K562 (cell line): ENCODE data around the gene NMBR. TPM values are rescaled to one million over a fixed set of nuclear protein-coding genes. Genes with fewer than 3 reads are reported as not detected.

Experiments
- ATF4 ChIP-seq: fragments of 450-650 bp; formaldehyde crosslinking; IDR thresholded peaks from 2 replicates; pipeline ENCODE4 v1.4.0; 2022; ENCODE audit warnings: mild to moderate bottlenecking, moderate library complexity
- CEBPB ChIP-seq: fragments of 450-650 bp; IDR thresholded peaks from 2 replicates; pipeline ENCODE4 v1.6.1; 2016; ENCODE audit warnings: missing genetic modification characterization, missing compliant biosample characterization
- GATAD2A ChIP-seq: fragments of 450-650 bp; IDR thresholded peaks from 2 replicates; pipeline ENCODE4 v1.6.1; 2017
- GATAD2B ChIP-seq: fragments of 450-650 bp; IDR thresholded peaks from 2 replicates; pipeline ENCODE4 v1.6.1; 2017; ENCODE audit warnings: mild to moderate bottlenecking, borderline replicate concordance
- GTF2E2 ChIP-seq: fragments of 200-800 bp; sonication (Bioruptor generic); IDR thresholded peaks from 2 replicates; pipeline ENCODE4 v1.6.1; 2016; ENCODE audit warnings: missing genetic modification characterization, missing compliant biosample characterization
- HDAC1 ChIP-seq, 2 experiments: fragments of 450-650 bp; IDR thresholded peaks; 2 replicates each; pipeline ENCODE4 v1.6.1; 2016 to 2017; ENCODE audit warnings: inconsistent platforms in 1 of 2, mild to moderate bottlenecking in 1 of 2, moderate library complexity in 1 of 2
- HDAC2 ChIP-seq: fragments of 450-650 bp; IDR thresholded peaks from 2 replicates; pipeline ENCODE4 v1.6.1; 2016; ENCODE audit warnings: mild to moderate bottlenecking
- HMG20A ChIP-seq: fragments of 450-650 bp; formaldehyde crosslinking; conservative IDR thresholded peaks from 2 replicates; pipeline ENCODE4 v1.4.0; 2020; ENCODE audit warnings: mild to moderate bottlenecking, mixed read lengths
- KAT8 ChIP-seq: fragments of 450-650 bp; IDR thresholded peaks from 2 replicates; pipeline ENCODE4 v1.6.1; 2016; ENCODE audit warnings: low read depth, mild to moderate bottlenecking
- NCOA2 ChIP-seq, 2 experiments: fragments of 450-650 bp; IDR thresholded peaks; 2 replicates each; pipeline ENCODE4 v1.6.1; 2018; ENCODE audit warnings: mild to moderate bottlenecking in 2 of 2, moderate library complexity in 1 of 2; ENCODE audit not compliant: partially characterized antibody in 2 of 2
- PHF21A ChIP-seq: fragments of 450-650 bp; IDR thresholded peaks from 2 replicates; pipeline ENCODE4 v1.6.1; 2017; ENCODE audit warnings: low read depth, borderline replicate concordance
- POLR2G ChIP-seq: fragments of 200-400 bp; formaldehyde crosslinking; IDR thresholded peaks from 2 replicates; pipeline ENCODE4 v1.6.1; 2017; ENCODE audit warnings: low read depth, mild to moderate bottlenecking, antibody characterized with exemption, low read length, moderate library complexity
- POLR2H ChIP-seq: IDR thresholded peaks from 2 replicates; pipeline ENCODE4 v1.6.1; 2016; ENCODE audit warnings: missing genetic modification characterization, low read depth, mild to moderate bottlenecking, control low read depth, missing compliant biosample characterization, moderate library complexity
- RCOR1 ChIP-seq, 2 experiments: IDR thresholded peaks; 2 replicates each; pipeline ENCODE4 v1.6.1; 2012; ENCODE audit warnings: low read depth in 2 of 2, low read length in 2 of 2, borderline replicate concordance in 1 of 2, improper control_type of control experiment in 1 of 2
- REST ChIP-seq, 2 experiments: fragments of 450-650 bp; formaldehyde crosslinking in 1 of 2; IDR thresholded peaks; 2 replicates each; pipeline versions ENCODE4 v1.4.0 to v1.6.1; 2014 to 2020; ENCODE audit warnings: mild to moderate bottlenecking in 2 of 2, borderline replicate concordance in 1 of 2, low read depth in 1 of 2
- SMC3 ChIP-seq: conservative IDR thresholded peaks from 2 replicates; pipeline ENCODE4 v1.6.1; 2011; ENCODE audit warnings: low read depth, low read length, improper control_type of control experiment; ENCODE audit not compliant: insufficient read depth
- SOX6 ChIP-seq: fragments of 450-650 bp; IDR thresholded peaks from 2 replicates; pipeline ENCODE4 v1.6.1; 2014; ENCODE audit warnings: mild to moderate bottlenecking
- TEAD2 ChIP-seq: fragments of 450-650 bp; IDR thresholded peaks from 2 replicates; pipeline ENCODE4 v1.6.1; 2016; ENCODE audit warnings: missing genetic modification characterization, control low read depth, missing compliant biosample characterization
- U2AF2 ChIP-seq: fragments of 200-400 bp; formaldehyde crosslinking; optimal IDR thresholded peaks from 2 replicates; pipeline ENCODE3; 2017; ENCODE audit warnings: low read depth, mild to moderate bottlenecking, low read length
- ZNF764 ChIP-seq: fragments of 250-450 bp; sonication (Bioruptor Pico); IDR thresholded peaks from 2 replicates; pipeline ENCODE4 v1.4.0; 2020; ENCODE audit warnings: low read depth, mild to moderate bottlenecking, moderate library complexity
- ZSCAN32 ChIP-seq: fragments of 450-650 bp; formaldehyde crosslinking; IDR thresholded peaks from 2 replicates; pipeline ENCODE4 v1.4.0; 2020; ENCODE audit warnings: mild to moderate bottlenecking, moderate library complexity
- polyA plus RNA-seq, 8 experiments: library from polyadenylated mRNA; depleted of rRNA in 4 of 8; stranded (reverse) in 5 of 8; unstranded in 3 of 8; fragments of >200 nt; fragmentation: Nextera tagmentation in 2 of 8; fragmentation: Illumina TruSeq in 1 of 8; extraction: Ambion mirVana in 2 of 8; extraction: Trizol in 1 of 8; gene quantifications; 2 replicates each; pipeline versions ENCODE4 v1.2.1 to v1.2.3, GENCODE V29; 2011 to 2014; ENCODE audit warnings: inconsistent platforms in 1 of 8, missing spikeins in 1 of 8
- total RNA-seq, 7 experiments: library from RNA; depleted of rRNA in 6 of 7; stranded (reverse); fragments of >200 nt in 6 of 7; fragmentation: Illumina TruSeq in 2 of 7; extraction: Trizol in 2 of 7; gene quantifications; 2 replicates each; pipeline versions ENCODE4 v1.2.1 to v1.2.3, GENCODE V29; 2011 to 2021; ENCODE audit warnings: low replicate concordance in 1 of 7

NMBR gene
- total and polyA plus RNA-seq, 9 of the 15 experiments (the other 6 are each of a cell fraction or from before 2014, with no cell fraction given): not detected

GRCh38 chr6:142112451-142113061 lies 34.4 kb downstream of the NMBR start (continued):
- TF ChIP-seq ZSCAN32 (CRISPR knock-in tag) (no peak), NCOA2 (IDR thresholded peaks at IDR 0.05; ENCODE audit: partially characterized antibody in 2 of 2) (peak in 1 of 2 experiments; percentile 70), HDAC1 (IDR thresholded peaks at IDR 0.05) (peak; percentile 82 to 98; a peak in 3 of 4 replicates), GATAD2B (0 out of 2 replicates have a peak, but pooled peaks have one; percentile 24), POLR2G (no peak), GATAD2A (no peak), U2AF2 (no peak), CEBPB (tag) (peak; percentile 88), HDAC2 (peak; percentile 98), ZNF764 (CRISPR knock-in tag) (no peak), PHF21A (peak; percentile 87; the same call in 1 of the 2 replicates), HMG20A (peak; percentile 90; the same call in 1 of the 2 replicates), KAT8 (no peak), ATF4 (CRISPR knock-in tag) (no peak), REST (IDR thresholded peaks at IDR 0.05; ENCODE audit: borderline replicate concordance) (peak; percentile 60; the same call in 1 of the 2 replicates), REST (CRISPR knock-in tag; IDR thresholded peaks at IDR 0.05; ENCODE audit: low read depth) (no peak), SMC3 (peak; percentile 62), TEAD2 (tag) (peak; percentile 52; the same call in 1 of the 2 replicates), POLR2H (tag) (peak; percentile 23; the same call in 1 of the 2 replicates), GTF2E2 (no peak), RCOR1 (IDR thresholded peaks at IDR 0.05; ENCODE audit: borderline replicate concordance in 1 of 2, low read depth in 2 of 2, low read length in 2 of 2) (peak; percentile 99 to 100), SOX6 (peak; percentile 77)
